ENCODE data around the gene C20orf202. TPM values are rescaled to one million over a fixed set of nuclear protein-coding genes. Genes with fewer than 3 reads are reported as not detected.

C20orf202 gene
- total and polyA plus RNA-seq, 8 donors = 0.13 to 0.23 (median 0.16) TPM; not detected in 4

DNA sequence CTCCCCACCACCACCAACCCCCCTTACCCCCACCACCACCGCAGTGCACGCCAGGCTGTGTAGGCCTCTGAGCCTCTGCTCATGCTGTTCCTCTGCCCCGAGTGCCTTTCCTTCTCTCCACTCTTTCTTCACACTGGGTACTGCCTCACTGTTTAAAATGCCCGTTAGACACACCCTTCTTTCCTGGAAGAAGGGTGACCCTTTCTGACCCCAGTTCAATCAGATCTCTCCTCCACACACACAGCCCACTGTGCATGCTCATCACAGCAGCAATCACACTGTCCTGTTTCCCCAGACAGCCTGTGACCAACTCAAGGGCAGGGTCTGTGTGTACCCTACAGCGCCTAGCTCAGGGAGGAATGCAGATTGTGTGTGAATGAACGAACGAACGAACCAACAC lies 28.5 kb upstream of the C20orf202 start:
- intact Hi-C loops (cut with DNase I) = no loop called here
- TF ChIP-seq, protein P1, sequence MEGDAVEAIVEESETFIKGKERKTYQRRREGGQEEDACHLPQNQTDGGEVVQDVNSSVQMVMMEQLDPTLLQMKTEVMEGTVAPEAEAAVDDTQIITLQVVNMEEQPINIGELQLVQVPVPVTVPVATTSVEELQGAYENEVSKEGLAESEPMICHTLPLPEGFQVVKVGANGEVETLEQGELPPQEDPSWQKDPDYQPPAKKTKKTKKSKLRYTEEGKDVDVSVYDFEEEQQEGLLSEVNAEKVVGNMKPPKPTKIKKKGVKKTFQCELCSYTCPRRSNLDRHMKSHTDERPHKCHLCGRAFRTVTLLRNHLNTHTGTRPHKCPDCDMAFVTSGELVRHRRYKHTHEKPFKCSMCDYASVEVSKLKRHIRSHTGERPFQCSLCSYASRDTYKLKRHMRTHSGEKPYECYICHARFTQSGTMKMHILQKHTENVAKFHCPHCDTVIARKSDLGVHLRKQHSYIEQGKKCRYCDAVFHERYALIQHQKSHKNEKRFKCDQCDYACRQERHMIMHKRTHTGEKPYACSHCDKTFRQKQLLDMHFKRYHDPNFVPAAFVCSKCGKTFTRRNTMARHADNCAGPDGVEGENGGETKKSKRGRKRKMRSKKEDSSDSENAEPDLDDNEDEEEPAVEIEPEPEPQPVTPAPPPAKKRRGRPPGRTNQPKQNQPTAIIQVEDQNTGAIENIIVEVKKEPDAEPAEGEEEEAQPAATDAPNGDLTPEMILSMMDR (IDR thresholded peaks at IDR 0.05) = no peak
- FAIRE-seq = no peak
- DNase-seq = no peak
- Histone ChIP-seq H3K4me3 (no peak overlapping the region), H3K36me3 (peaks cover 0 to under 1% (median 0%) of the 10 kb centered on the region in 3 donors), H3K9me3 (no peaks in the 10 kb centered on the region), H3K4me1 (no peaks in the 10 kb centered on the region), H3K27me3 (no peaks in the 10 kb centered on the region), H3K27ac (no peak overlapping the region)
- WGBS, 2 donors = 85 to 92% methylated on average over 8 of the region's 8 CpGs
- ATAC-seq = no peak

- H3K36me3 ChIP-seq = no peaks in the 10 kb centered on the region
- H3K27me3 ChIP-seq = no peaks in the 10 kb centered on the region
- H3K9me3 ChIP-seq = no peaks in the 10 kb centered on the region
- FAIRE-seq = no peak
- no peak for ATAC-seq
- WGBS, 2 donors = 90 to 91% methylated on average over 5 of the region's 5 CpGs
- H3K27ac ChIP-seq = no peak overlapping the region
- TF ChIP-seq, protein P1 (IDR thresholded peaks at IDR 0.05) = no peak
- no peak overlapping the region for H3K4me3 ChIP-seq
- no peaks in the 10 kb centered on the region for H3K4me1 ChIP-seq
- no peak for DNase-seq
- intact Hi-C loops (cut with DNase I) = no loop called here
These were observed 25.6 kb upstream of the C20orf202 start for GRCh38 chr20:1177680-1178079.

- intact Hi-C loops (cut with DNase I) = no loop called here
- Histone ChIP-seq H3K4me3 (no peak overlapping the region), H3K27ac (no peak overlapping the region), H3K4me1 (no peaks in the 10 kb centered on the region), H3K9me3 (no peaks in the 10 kb centered on the region), H3K27me3 (no peaks in the 10 kb centered on the region), H3K36me3 (no peaks in the 10 kb centered on the region)
- WGBS, 2 donors = 75 to 78% methylated on average over 3 of the region's 3 CpGs
- ATAC-seq (no peak), DNase-seq (no peak), FAIRE-seq (no peak)
- TF ChIP-seq, protein P1 (IDR thresholded peaks at IDR 0.05) = no peak
These were observed 25.2 kb upstream of the C20orf202 start for GRCh38 chr20:1178103-1178502.

DNA sequence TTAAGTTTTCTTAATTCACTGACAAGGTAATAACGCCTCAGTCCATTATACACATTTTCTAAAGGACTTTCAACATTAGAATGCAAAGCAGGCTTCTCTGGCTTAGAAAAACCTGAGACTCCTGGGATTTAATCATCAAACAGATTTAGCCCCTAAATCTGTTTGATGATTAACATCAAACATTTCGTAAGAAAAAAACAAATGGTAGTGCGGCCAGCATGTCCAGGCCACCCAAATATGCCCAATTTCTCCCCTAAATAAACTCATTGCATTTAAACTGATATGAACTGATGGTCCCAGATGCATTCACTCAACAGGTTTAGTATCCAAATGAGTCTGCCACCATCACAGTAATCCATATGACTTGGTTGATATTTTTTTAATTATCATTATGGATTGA lies 24.6 kb upstream of the C20orf202 start:
- H3K27me3 ChIP-seq = no peaks in the 10 kb centered on the region
- ATAC-seq (no peak), FAIRE-seq (no peak), DNase-seq (no peak)
- H3K4me1 ChIP-seq = no peaks in the 10 kb centered on the region
- H3K4me3 ChIP-seq = no peak overlapping the region
- no peak overlapping the region for H3K27ac ChIP-seq
- no peaks in the 10 kb centered on the region for H3K36me3 ChIP-seq
- intact Hi-C loops (cut with DNase I) = no loop called here
- no peaks in the 10 kb centered on the region for H3K9me3 ChIP-seq
- 92 to 93% methylated on average over 3 of the region's 3 CpGs for WGBS, 2 donors
- TF ChIP-seq, protein P1 (IDR thresholded peaks at IDR 0.05) = no peak

- WGBS, 2 donors = 92 to 93% methylated on average over 27 of the region's 27 CpGs
- ATAC-seq = no peak
- H3K4me1 ChIP-seq = no peaks in the 10 kb centered on the region
- FAIRE-seq = no peak
- intact Hi-C loops (cut with DNase I) = no loop called here
- no peak overlapping the region for H3K4me3 ChIP-seq
- DNase-seq = peak in 1 of 6 donors; percentile 63
- H3K27me3 ChIP-seq = peaks cover 0 to 4% (median 0%) of the 10 kb centered on the region in 4 donors
- H3K36me3 ChIP-seq = no peaks in the 10 kb centered on the region
- H3K27ac ChIP-seq = no peak overlapping the region
- H3K9me3 ChIP-seq = no peaks in the 10 kb centered on the region
- TF ChIP-seq, protein P1 (IDR thresholded peaks at IDR 0.05) = no peak
These were observed 22.3 kb upstream of the C20orf202 start for GRCh38 chr20:1180949-1181348.

Data from pancreas (tissue), 10 donors.